ENCODE results near the gene FBXW12. TPM values are rescaled to one million over a fixed set of nuclear protein-coding genes. Genes with fewer than 3 reads are reported as not detected.
A peak's percentile ranks its signal among the peaks of the same experiment; 100 is the strongest.

The FBXW12 gene
- total RNA-seq, 4 donors from 2014 or later = not detected

DNA sequence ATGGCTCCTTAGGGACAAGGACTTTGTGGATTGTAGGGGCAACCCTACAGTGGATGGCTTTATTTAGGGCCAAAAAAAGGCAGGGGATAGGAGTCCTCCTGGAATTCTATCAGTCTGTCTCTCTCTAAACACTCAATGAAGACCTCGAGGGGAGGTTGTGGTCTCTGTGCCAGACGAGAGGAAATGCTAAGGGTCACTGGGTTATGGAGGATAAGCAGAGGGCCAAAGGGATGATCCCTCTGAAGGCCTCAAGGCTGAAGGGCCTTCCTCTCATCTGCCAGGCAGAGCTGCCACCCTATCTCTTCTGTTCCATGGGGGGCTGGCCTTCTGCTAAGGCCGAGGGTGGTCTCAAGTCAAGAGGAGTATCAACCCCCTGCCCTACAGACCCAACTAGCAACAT, 30.9 kb downstream of the FBXW12 start:
- no peak for TF ChIP-seq POLR2A (IDR thresholded peaks at IDR 0.05)
- TF ChIP-seq, protein P1, sequence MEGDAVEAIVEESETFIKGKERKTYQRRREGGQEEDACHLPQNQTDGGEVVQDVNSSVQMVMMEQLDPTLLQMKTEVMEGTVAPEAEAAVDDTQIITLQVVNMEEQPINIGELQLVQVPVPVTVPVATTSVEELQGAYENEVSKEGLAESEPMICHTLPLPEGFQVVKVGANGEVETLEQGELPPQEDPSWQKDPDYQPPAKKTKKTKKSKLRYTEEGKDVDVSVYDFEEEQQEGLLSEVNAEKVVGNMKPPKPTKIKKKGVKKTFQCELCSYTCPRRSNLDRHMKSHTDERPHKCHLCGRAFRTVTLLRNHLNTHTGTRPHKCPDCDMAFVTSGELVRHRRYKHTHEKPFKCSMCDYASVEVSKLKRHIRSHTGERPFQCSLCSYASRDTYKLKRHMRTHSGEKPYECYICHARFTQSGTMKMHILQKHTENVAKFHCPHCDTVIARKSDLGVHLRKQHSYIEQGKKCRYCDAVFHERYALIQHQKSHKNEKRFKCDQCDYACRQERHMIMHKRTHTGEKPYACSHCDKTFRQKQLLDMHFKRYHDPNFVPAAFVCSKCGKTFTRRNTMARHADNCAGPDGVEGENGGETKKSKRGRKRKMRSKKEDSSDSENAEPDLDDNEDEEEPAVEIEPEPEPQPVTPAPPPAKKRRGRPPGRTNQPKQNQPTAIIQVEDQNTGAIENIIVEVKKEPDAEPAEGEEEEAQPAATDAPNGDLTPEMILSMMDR (IDR thresholded peaks at IDR 0.05 in 4 of 5, conservative IDR thresholded peaks at IDR 0.05 in 1 of 5) = no peak
- ATAC-seq = no peak
- in situ Hi-C loops (cut with MboI; ENCODE audit: low sequenced_read_pairs in 4 of 4) (loop anchor here in 2 of 4 donors (5.0 kb wide), 1 partner anchor 34 kb away; no protein-coding TSS in a partner anchor), intact Hi-C loops (cut with DNase I; ENCODE audit: low total_unique reads) (loop anchor here (5.0 kb wide), 1 partner anchor 144 kb away; no protein-coding TSS in a partner anchor)
- H3K4me3 ChIP-seq = no peak overlapping the region
- no peaks in the 10 kb centered on the region for H3K36me3 ChIP-seq
- no peak for DNase-seq
- peak overlapping the region; percentile 1 to 64 (median 44) for H3K27ac ChIP-seq
- H3K4me1 ChIP-seq = peaks cover 0 to 5% of the 10 kb centered on the region in 2 donors
- H3K9me3 ChIP-seq = no peaks in the 10 kb centered on the region
- no peaks in the 10 kb centered on the region for H3K27me3 ChIP-seq

DNA sequence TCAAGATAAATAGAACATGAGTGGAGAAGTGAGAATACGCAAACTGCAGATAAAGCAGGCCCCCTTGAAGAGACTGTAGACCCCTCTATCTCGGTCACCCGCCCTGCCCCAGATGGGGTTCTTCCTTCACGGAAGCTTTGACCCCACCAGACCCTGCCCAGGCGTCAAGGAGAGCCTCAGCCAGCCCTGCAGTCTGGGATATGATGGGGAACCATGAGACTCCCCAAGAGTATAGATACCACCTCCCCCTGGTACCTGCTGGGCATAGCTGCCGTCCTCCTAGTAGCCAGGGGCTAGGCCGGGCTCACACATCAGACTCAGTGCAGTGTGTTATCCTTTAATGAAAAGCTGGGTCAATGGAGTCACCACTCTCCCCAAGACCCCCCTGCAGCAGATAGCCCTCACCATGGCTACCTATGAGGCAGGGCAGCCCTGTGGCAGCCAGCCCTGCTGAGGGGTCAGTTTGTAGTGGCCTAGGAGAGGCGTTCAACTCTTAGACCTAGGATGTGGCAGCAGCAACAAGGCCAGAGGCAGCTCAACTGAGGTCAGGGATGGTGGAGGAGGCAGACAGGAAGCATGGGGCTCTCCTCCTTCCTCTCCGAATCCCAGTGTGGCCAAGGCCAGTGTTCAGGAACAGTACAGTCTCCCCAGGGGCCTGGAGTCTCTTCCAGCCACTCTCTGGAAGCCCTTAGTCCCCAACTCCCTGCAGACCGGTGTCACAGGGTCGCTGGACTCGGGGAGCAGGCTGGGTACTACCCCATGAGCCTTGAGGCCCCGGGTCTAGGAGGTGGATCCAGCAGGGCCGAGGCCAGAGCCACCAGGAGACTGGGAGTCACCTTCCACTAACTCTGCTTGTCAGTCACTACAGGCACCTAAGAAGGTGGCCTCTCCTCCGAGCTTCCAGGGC, 31.8 kb downstream of the FBXW12 start:
- ATAC-seq = no peak
- Histone ChIP-seq H3K36me3 (no peaks in the 10 kb centered on the region), H3K4me1 (peaks cover 0 to 5% of the 10 kb centered on the region in 2 donors), H3K27me3 (no peaks in the 10 kb centered on the region), H3K4me3 (no peak overlapping the region), H3K27ac (no peak overlapping the region), H3K9me3 (no peaks in the 10 kb centered on the region)
- DNase-seq = peak; percentile 1 to 6
- no peak for TF ChIP-seq POLR2A (IDR thresholded peaks at IDR 0.05)
- TF ChIP-seq, protein P1 (IDR thresholded peaks at IDR 0.05 in 4 of 5, conservative IDR thresholded peaks at IDR 0.05 in 1 of 5) = no peak
- in situ Hi-C loops (cut with MboI; ENCODE audit: low sequenced_read_pairs in 4 of 4) = loop anchor here in 2 of 4 donors (5.0 kb wide), 1 partner anchor 34 kb away; no protein-coding TSS in a partner anchor
- intact Hi-C loops (cut with DNase I; ENCODE audit: low total_unique reads) = loop anchor here (5.0 kb wide), 1 partner anchor 144 kb away; no protein-coding TSS in a partner anchor

DNA sequence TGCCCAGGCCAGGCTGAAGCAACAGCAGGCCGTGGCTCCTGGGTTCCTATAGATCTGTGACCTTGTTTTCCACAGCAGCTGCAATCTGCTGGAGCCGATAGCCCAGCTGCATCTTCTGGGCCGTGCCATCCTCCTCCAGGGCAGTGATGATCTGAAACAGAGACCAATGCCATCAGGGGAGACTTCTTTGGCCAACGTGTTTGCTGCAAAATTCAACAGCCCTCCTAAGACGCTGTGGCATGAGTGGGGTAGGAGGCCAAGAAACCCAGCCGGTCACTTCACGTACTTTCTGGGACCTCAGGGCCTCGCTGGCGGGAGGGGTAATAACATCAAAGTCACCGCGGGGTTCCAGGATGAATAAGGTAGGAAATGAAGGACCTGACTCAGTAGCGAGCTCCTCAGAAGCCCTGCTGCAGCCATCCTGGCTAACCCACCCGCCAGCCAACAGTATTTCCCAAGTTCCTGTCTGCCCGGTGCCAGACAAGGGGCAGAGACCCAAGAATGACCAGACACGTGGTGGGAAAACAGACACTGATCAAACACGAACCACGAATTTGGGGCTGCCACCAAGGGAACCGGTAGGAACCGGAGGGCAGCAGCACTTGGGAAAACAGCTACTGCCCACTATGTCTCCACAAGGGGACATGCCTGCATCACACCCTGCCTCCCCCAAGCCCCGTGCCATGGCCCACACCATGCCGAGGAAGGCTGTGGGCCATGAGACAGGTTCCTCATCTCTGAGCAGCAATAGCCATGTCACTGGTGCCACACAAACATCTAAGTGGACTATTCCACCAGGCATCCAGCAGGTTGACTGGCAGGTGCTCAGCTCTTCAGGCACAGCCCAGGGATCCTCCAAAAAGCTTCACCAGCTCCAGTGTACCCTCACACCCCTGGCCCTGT, 32.7 kb downstream of the FBXW12 start:
- peak in 1 of 2 donors; percentile 11 for DNase-seq
- intact Hi-C loops (cut with DNase I; ENCODE audit: low total_unique reads) = loop anchor here (5.0 kb wide), 1 partner anchor 143 kb away; no protein-coding TSS in a partner anchor
- TF ChIP-seq POLR2A (IDR thresholded peaks at IDR 0.05) = no peak
- TF ChIP-seq, protein P1 (IDR thresholded peaks at IDR 0.05 in 4 of 5, conservative IDR thresholded peaks at IDR 0.05 in 1 of 5) = no peak

DNA sequence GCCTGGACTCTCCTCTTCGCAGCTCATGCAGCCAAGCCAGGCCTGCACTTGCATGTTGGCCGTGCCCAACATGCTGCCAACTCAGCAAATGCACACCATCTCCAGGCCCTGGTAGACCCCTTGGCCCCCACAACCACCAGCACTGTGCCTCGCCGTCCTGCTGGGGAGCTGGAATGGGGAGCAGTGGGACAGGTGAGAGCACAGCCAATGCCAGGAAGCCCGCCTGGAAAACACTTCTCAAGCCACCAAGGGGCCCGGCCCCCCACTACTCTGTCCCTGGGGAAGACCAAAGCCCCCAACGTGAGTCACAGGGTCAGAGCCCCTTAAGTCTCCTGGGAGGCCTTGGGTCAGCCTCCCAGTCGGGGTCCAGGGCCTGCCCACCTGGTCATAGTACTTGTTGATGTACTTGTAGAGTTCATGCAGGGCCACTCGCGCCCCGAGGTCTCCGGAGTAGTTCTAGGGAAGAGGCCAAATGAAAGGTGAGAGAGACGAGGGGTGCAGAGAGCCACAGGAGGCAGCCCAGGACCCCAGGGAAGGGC, 33.4 kb downstream of the FBXW12 start:
- ATAC-seq = no peak
- Histone ChIP-seq H3K36me3 (no peaks in the 10 kb centered on the region), H3K27ac (no peak overlapping the region), H3K4me3 (no peak overlapping the region), H3K9me3 (no peaks in the 10 kb centered on the region), H3K4me1 (peaks cover 0 to 5% of the 10 kb centered on the region in 2 donors), H3K27me3 (no peaks in the 10 kb centered on the region)
- intact Hi-C loops (cut with DNase I; ENCODE audit: low total_unique reads) (no loop called here), in situ Hi-C loops (cut with MboI; ENCODE audit: low sequenced_read_pairs in 4 of 4) (no loop called here)
- no peak for DNase-seq
- TF ChIP-seq POLR2A (IDR thresholded peaks at IDR 0.05) = no peak
- TF ChIP-seq, protein P1 (IDR thresholded peaks at IDR 0.05 in 4 of 5, conservative IDR thresholded peaks at IDR 0.05 in 1 of 5) = no peak

More for the DNA sequence above, 32.7 kb downstream of the FBXW12 start:
- Histone ChIP-seq H3K27ac (no peak overlapping the region), H3K9me3 (no peaks in the 10 kb centered on the region), H3K4me3 (no peak overlapping the region), H3K4me1 (peaks cover 0 to 5% of the 10 kb centered on the region in 2 donors), H3K27me3 (no peaks in the 10 kb centered on the region), H3K36me3 (no peaks in the 10 kb centered on the region)
- no peak for ATAC-seq
- in situ Hi-C loops (cut with MboI; ENCODE audit: low sequenced_read_pairs in 4 of 4) = loop anchor here in 2 of 4 donors (5.0 kb wide), 1 partner anchor 33 kb away; no protein-coding TSS in a partner anchor
